NCI-H2227 (cell line): ENCODE results near the gene EOGT.

ENCODE experiments used
- DNase-seq: peaks from one replicate; lab custom pipeline; 2025; ENCODE audit not compliant: unreplicated experiment; lab: John Stamatoyannopoulos, UW

Gene EOGT

DNA sequence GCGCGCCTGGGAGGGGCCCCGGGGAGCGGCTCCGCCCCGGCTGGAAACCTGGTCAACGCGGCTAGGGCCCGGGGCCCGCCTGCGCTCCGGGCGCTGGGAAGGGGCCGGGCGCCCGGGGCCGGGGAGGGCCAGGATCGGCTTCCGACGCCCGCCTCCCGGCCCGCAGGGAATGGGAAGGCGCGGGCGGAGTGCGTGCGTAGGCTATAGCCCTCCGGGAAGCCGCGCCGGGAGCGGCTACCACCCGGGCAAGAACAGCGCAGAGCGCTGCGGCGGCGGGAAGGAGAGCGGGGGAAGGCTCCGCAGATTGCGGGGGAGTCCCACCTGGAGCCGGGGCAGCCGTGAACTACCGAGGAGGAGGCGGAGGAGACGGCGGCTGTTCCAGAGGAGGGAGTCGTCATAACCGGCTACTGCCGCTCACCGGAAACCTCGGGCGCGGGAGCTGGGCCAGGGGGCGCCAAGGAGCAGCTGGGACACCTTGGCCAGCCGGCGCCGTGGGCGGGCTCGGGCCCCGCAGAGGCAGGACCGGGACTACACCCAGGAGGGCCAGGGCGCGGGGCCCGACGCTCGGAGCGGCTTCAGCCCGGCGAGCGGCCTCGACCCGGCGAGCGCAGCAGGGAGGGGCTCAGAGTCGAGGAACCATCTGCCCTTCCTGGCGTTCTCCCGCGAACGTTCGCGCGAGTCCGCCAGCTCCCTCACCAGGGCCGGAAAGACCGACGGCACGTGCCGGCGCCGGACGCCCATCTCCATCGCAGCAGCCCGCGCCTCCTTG lies at the start of gene EOGT:
Gene EOGT, minus strand, starts transcription at position 432 of the 769 bp plus-strand sequence. CDS start 3,838 bp downstream, outside the sequence.
- peak; percentile 84 for DNase-seq

- DNase-seq, result no peak
These were observed 46.2 kb upstream of the EOGT start for GRCh38 chr3:69059688-69060087.

- no peak for DNase-seq
These were observed 45.4 kb upstream of the EOGT start for GRCh38 chr3:69058947-69059224.

DNA sequence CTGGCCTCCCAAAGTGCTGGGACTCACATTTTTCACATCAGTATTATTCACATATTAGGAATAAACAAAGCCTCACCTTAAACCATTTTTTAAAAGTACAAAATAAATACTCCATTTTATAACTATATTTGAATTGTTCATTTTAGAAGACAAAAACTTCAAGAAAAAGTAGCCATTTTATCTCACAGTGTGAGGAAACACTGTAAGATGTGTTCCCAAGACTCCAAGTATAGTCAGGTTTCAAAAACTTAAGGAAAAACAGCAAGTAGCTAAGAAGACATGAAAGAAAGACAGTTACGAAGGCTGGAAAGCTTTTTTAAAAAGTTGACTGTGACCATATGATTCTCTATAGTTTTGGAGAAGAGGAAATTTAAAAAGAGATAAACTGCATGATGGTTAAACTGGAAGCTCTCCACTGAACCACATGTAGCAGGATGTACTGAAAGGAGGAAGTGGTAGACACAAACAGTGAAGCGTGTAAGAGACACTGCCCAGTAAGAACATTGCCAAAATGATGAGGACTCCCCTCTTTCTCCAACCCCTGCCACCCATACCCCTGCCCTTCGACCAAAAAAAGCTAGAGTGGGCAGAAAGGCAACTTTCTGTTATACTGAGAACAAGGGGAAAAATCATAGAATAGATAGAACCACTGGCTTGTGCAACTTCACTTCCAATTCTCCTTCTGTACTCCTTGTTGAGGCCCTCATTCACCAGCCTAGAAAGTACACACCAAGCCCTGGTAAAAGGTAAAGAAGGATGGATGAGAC lies 44.9 kb upstream of the EOGT start:
- no peak for DNase-seq

DNA sequence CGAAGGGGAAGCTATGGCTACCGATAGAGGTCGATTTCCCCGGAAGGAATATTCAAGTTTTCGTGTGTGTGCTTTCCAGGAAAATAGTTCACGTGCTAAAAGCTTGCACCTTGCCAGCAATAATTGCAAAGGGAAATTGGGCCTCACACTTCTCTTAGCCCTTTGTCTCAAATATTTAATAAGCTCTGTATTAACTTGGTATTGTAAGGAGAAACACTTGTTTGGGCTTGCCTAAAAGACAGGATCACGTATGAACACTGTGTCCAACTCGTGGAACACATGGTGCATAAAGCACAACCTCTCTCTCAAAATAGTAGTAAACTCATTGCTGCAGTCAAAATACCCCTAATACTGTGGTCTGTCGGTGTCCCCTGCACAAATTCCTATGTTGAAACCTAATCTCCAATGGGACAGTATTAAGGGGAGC lies 39.0 kb upstream of the EOGT start:
- DNase-seq, result no peak

DNA sequence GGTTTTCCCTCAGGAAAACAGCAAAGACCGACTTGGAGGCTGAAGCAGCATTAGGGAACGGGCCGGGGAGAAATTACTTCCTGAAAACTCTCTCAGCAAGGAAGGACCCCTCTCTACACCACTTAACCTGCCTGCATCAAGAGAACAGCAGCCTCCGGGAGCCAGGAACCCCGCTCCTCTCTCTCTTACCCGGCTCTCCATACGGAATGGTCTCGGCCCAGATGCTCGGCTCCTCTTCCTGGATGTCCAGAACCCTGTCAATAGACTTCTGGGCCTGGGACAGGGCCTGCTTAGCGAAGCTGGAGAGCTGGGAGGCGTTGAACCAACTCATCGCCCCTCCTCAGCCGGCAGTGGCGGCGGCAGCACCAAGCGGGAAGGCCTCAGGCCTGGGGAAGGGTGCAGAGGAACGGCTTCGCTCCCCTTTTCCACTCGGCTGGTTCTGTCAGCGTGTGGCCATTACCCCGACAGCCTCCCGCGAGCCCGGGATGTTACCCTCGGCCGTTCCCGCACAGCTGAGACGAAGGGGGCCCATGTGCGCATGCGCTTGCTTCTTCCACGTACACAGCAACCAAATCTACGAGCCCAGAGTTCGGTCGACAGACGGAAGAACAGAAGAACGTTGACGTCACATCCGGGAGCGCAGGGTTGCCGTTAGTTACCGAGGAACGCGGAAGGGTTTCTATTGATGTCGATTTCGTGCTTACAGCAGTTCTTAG lies 38.4 kb upstream of the EOGT start, which contains the start of gene TMF1:
Gene TMF1, minus strand, starts transcription at position 578 of the 716 bp plus-strand sequence. Its CDS starts 247 bp downstream, at position 331.
- no peak for DNase-seq

GRCh38 chr3:69048990-69049389 lies 35.5 kb upstream of the EOGT start:
- DNase-seq, result no peak

DNA sequence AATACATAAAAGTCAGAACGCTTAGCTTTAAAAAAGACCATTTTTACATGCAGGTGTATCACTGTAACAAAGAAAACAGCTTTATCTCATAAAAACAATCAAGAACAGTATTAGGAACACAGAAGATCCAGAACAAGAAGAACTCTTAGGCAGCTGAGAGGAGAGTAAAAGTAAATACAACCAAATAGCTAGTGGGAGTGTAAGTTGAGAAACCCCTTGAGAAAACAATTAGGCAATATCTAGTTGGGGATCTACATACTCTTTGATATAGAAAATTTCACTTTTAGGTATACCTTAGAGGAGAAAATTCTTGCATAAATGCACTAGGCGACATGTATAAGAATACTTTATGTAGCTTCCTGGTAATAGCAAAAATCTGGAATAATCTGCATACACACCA lies 31.1 kb upstream of the EOGT start:
- no peak for DNase-seq

- no peak for DNase-seq
These were observed 20.0 kb upstream of the EOGT start for GRCh38 chr3:69033470-69033869.

- no peak for DNase-seq
These were observed 19.3 kb upstream of the EOGT start for GRCh38 chr3:69032737-69033136.

DNA sequence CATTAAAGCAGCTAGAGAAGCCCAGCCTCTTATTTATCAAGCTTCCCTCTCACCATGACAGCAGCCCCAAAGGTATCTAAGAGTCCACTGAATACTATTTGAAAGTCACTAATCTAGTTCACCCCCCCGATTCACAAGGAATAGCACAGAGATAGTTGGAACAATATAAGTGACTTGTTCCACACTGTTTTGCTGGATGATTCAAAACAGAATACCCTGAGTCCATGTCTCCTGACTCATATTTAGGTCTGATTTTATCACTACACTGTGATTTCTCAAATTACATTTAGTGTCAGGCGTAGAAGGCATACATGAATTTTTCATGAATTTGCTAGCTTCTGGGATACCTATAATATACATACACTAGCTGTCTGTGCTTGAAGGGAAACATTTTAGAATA lies 18.7 kb upstream of the EOGT start:
- DNase-seq, result no peak

GRCh38 chr3:69031635-69032034 lies 18.2 kb upstream of the EOGT start:
- no peak for DNase-seq

- no peak for DNase-seq
These were observed 7.4 kb upstream of the EOGT start for GRCh38 chr3:69020857-69021256.

DNA sequence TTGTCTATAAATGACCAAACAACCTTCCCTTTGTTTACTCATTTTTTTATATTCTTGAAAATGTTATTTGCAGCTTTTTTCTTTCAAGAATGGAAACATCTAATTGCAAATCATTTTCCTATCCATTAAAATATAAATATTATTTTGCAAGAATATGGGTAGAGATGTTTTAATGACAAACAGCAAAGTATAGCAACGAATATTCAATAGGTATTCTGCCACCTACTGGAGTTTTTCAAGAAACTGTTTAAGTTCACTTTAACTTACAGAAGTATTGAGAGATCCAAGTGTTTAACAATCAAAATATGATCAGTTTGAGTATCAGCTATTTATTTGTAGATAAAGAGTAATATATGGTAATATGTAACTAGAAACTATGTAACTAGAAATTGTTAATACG lies 6.9 kb upstream of the EOGT start:
- DNase-seq, result no peak

DNA sequence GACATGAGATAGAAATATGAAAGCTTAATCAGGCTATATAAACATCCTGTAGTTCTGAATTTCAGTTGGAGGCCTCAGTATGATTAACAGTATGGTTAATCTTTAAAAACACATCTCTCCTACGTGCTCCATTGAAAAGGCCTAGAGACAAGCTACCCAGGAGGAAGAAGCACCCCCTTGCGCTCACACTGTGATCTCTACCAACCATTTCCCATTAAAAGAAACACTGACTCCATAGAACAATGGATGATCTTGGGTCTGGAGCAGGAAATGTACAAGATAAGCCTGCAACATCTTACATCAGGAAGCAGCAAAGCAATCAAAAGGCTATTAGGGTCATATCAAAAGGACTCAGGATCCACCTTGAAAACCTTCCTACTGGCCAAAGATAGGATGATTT lies 3.4 kb upstream of the EOGT start:
- DNase-seq, result no peak

DNA sequence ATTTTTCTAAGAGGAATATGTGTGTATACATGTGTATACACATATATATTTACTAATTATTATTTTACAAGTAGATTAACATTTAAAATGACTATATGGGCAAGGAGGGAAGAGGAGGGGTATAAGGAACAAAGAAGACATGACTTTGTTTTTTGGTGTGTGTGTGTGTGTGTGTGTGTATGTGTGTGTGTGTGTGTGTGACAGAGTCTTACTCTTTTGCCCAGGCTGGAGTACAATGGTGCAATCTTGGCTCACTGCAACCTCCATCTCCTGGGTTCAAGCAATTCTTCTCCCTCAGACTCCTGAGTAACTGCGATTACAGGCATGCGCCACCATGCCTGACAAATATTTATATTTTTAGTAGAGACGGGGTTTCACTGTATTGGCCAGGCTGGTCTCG lies 2.6 kb upstream of the EOGT start:
- no peak for DNase-seq

DNA sequence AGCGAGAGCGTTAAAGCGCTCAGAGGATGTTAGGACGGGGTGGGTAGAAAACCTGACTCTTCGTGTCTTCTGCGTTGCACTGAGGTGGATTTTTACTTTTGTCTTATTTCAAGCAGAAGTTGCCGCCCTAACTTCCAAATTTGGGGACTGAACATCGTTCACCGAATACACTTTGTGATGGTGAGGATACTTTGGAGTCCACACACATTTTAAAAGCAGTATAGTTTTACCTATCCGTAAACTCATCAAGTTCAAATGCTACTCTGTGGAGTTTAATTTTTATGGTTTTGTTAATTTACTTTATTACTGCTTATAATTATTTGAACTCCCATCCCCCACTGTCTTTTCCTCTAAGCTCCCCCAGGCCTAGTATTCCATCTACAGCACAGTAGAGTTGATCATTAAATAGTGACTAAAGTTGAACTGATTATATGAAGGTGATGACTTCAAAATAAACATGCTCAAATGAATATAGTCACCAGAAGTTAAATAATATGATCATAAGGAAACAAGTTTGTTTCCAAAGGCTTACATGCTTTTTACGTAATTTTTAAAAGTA lies 617 bp upstream of the EOGT start:
- DNase-seq, result no peak

DNA sequence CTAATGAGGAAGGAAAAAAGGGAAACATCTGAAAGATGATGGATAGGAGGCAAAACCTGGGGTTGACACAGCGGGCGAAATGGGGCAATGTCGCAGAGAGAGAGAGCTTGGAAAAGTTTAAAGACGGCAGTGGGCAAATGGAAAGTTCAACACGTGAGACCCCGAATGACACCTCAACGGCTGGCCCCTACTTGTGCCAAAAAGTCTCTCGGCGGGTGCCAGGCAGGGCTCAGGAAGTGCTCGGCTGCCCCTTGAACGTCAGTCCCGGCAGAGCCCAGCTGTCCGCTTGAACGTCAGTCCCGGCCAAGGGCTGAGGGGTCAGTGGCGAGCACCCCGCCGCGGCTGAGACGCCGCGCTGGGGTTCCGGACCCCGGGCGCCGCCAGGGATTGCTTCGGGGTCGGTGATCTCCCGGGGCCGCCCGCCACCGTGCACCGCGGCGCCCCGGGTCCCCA lies 658 bp downstream of the EOGT start:
- DNase-seq, result no peak

- no peak for DNase-seq
These were observed 1.2 kb downstream of the EOGT start for GRCh38 chr3:69012100-69012799.

DNA sequence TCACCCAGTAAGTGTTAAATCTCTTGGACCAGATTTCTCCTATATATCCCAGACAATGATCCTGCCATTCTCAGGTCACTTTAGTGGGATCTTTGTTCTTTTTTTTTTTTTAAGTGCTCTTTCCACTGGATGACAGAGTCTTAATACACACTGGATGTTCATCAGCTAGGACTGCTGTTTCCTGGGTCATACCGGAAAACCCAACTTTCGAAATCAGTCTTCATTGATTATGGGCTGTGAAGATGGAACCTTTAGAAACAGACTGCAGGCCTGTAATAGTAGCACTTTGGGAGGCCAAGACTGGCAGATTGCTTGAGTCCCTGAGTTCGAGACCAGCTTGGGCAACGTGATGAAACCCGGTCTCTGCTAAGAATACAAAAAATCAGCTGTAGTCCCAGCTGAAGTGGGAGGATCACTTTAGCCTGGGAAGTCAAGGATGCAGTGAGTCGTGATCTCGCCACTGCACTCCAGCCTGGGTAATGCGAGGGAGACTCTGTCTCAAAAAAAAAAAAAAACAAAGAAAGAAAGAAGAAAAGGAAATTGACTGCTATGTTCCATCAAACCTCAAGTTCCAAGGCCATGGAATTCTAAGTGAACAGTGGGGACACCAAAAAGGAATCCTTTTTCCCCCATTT lies 2.3 kb downstream of the EOGT start:
- no peak for DNase-seq
